Epithelial cell of esophagus (primary cell): ENCODE results near the gene LEFTY2.
"Not testable (repeated sequence)": the region's sequence is repeated elsewhere in the genome, so short reads cannot be mapped to it uniquely, and the experiment has no call there.

Source experiments
- DNase-seq: peaks from one replicate; pipeline ENCODE4 v3.0.0; 2010; ENCODE audit warnings: low read depth
- H3K4me3 ChIP-seq: 2 replicates; pipeline ENCODE4 v1.5.1; 2011; ENCODE audit warnings: mild to moderate bottlenecking, low read length, control low read depth
- CTCF ChIP-seq: IDR thresholded peaks from 2 replicates; pipeline ENCODE4 v1.5.1; 2011; ENCODE audit warnings: low read depth, mild to moderate bottlenecking, low read length, control low read depth, inconsistent platforms; ENCODE audit not compliant: insufficient read depth; ENCODE audit errors: missing control alignments

The LEFTY2 gene

GRCh38 chr1:225942574-225942973, 1.6 kb upstream of the LEFTY2 start:
- TF ChIP-seq CTCF = no peak
- DNase-seq = no peak

GRCh38 chr1:225941942-225942222, 862 bp upstream of the LEFTY2 start:
- no peak for DNase-seq
- TF ChIP-seq CTCF = no peak
- no peak overlapping the region for H3K4me3 ChIP-seq

More at GRCh38 chr1:225942574-225942973, 1.6 kb upstream of the LEFTY2 start:
- no peak overlapping the region for H3K4me3 ChIP-seq

- TF ChIP-seq CTCF = no peak
- no peak overlapping the region for H3K4me3 ChIP-seq
- DNase-seq = no peak
Observed at GRCh38 chr1:225940385-225941151, 452 bp downstream of the LEFTY2 start.

- not testable (repeated sequence) for DNase-seq, H3K4me3 ChIP-seq
Observed at GRCh38 chr1:225939939-225940310, 1.1 kb downstream of the LEFTY2 start.

GRCh38 chr1:225939097-225939938, 1.7 kb downstream of the LEFTY2 start:
- not testable (repeated sequence) for H3K4me3 ChIP-seq, DNase-seq

GRCh38 chr1:225937048-225937968, 3.7 kb downstream of the LEFTY2 start:
- no peak overlapping the region for H3K4me3 ChIP-seq
- no peak for TF ChIP-seq CTCF
- no peak for DNase-seq

GRCh38 chr1:225936523-225936922, 4.5 kb downstream of the LEFTY2 start:
- TF ChIP-seq CTCF = no peak
- no peak overlapping the region for H3K4me3 ChIP-seq
- no peak for DNase-seq

GRCh38 chr1:225936086-225936485, 4.9 kb downstream of the LEFTY2 start:
- not testable (repeated sequence) for H3K4me3 ChIP-seq
- DNase-seq = peak; percentile 82
